Measurements from ENCODE around the gene SPATA25.

DNA sequence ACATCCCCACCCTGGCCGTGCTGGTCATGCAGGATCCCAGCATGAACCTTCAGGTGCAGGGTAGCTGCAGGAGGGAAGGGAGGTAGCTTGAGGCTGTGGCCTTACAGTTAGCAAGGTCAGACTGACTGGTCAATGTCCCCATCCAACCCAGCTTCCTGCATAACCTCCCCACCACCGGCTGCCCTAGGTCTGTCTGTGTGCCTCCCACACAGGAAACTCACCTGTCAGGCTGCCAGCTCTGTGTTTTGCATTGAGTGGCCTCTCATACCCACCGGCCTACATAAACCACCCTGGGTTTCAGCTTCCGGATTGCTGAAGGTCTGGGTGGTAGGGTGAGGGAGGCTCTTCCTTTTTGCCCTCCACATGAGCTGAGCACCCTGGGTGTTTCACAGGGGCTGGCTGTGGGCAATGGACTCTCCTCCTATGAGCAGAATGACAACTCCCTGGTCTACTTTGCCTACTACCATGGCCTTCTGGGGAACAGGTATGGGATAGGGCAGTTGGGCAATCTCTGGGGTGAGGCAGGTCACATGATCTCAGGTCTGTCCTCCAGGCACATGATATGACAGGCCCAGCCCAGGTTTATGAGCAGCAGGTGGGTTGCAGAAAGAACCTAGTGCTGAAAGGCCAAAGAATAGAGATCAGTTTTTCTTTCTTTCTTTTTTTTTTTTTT is 5.5 kb upstream of the SPATA25 start:
- TF ChIP-seq POLR2A (IDR thresholded peaks at IDR 0.05; ENCODE audit: low read depth, low read length) (no peak), POLR2AphosphoS5 (IDR thresholded peaks at IDR 0.05; ENCODE audit: low read depth, low read length) (no peak)

Data from GM12891 (cell line).